NCI-H1048 (cell line): Measurements from ENCODE around the gene COL4A1.

Experiments
- DNase-seq: peaks from one replicate; lab custom pipeline; 2025; lab: John Stamatoyannopoulos, UW

Gene COL4A1

DNA sequence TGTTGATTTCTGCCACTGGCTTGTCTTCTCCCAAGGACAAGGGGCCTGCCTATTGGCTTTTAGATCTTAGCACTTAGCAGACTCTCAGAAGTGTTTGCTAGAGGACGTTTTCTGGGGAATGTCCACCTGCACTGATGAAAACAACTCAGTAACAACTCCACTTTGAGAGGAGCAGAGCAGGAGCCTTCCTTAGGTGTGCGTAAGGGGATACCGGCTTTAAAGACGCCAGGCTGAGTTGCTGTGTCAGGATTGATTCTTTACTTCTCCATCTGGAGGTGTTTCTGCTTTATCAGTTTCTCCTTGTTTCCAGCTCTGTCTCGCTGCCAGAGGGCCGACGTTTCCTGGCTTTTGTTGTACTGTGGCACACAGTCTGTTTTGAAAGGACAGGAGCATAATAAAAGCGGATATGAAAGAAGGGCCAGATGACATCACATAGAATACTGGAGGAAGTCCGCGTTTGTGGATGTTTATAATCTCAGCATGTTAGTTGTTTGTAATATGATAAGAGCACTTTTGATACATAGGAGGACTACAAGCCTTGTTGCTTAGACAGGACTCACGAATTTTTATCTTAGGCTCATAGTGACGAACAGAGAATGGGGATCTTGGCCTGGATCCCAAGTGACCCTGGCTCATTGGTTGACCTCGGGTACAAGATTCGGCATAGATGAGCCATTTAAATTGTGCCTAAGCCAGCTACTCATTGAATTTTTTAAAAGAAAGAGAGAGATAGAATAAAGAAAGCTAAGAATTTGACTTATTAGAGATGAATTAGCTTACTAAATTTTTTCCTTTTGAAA, 34.7 kb upstream of the COL4A1 start:
- DNase-seq, result no peak

DNA sequence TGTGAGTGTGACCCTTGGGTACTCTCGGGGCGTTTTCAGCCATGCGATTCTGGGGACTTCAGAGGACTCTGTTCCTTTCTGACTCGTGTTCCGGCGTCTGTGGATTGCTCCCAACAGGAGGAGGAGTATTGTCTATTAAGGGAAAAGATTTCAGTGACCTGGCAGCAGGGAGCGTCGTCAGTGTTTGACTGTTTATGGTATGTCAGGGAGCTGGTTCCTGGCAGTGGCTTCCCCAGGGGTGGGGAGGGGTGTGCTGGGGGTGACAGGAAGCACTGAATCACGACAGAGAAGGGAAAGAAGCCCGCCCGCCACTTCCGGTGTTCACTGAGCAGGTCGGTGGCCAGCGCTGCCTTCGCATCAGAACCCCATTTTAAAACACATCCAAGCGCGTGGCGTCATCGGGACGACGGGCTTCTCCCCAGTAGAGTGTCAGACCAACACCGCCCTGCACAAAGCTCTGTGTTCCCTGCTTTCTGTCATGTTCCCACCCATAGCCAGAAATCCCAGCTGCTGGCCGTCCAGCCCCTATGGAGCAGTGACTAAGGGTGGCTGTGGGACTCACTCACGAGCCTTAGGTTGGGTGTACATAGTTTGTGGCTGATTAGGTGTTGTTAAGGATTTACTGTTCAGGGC, 34.0 kb upstream of the COL4A1 start:
- DNase-seq, result no peak

DNA sequence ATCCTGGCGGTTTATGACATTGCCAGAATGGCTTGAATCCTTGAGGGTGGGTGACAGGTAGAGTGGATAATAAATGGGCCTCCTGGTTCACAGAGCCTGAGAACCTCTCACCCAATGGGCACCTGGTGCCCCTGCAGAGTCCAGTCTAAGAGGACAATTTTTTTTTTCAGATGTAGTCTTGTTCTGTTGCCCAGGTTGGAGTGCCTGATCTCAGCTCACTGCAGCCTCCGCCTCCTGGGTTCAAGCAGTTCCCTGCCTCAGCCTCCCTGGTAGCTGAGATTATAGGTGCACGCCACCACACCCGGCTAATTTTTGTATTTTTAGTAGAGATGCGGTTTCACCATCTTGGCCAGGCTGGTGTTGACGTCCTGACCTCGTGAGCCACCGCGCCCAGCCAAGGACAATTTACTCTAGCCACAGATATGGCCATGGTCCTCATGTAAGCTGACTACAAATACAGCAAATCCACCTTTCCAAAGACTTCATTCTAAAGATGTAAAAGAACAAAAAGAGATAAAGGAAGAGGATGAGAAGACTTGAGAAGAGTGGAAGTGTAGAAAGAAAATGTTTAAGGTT, 33.1 kb upstream of the COL4A1 start:
- DNase-seq, result no peak

DNA sequence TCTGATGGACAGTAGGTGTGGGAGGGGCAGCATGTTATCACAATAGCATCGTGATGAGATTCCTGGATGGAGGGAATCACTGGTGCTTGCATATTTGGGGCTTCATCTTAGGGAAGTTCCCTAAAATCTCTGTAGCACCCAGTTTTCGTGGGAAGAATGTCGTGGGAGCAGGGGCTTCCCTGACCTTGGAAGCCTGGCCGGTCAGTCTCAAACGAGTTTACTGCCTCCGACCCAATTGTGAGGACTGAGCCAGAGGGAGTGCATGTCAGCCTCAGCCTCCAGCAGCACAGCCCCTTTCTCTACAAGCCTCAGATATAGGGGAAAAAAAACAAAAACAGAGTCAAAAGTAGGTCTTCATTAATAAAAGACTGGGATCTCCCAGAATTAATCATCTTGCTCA, 32.3 kb upstream of the COL4A1 start:
- DNase-seq, result no peak

DNA sequence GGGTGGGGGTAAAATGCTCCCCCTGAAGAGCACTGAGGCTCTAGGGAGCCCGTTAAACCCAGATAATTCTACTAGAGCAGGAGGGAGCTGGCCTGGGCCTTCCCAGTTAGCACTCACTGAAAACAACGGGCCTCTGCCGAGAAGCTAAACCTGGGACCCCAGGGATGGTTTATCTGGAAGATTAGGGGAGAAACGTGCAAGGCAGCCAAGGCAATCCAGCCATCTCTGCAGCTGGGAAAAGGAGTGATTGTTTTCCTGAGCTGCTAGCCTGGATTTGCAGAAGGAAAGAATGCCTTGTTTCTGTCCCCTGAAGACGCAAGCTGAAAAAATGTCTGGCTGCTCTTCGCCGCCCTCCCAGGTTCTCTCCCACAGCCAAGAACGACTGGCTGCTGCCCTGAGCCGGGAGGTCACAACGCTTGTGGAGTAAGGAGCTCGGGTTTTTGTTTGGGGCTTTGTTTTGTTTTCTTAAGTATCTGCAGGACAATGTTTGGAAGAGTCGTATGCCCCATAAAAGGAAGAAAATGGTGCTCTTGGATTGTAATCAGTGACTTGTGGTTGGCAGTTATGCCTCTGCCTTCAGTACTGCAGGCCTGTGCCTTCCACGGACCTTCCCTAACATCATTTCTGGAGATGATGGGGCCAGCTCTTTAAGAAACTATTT, 31.6 kb upstream of the COL4A1 start:
- no peak for DNase-seq

DNA sequence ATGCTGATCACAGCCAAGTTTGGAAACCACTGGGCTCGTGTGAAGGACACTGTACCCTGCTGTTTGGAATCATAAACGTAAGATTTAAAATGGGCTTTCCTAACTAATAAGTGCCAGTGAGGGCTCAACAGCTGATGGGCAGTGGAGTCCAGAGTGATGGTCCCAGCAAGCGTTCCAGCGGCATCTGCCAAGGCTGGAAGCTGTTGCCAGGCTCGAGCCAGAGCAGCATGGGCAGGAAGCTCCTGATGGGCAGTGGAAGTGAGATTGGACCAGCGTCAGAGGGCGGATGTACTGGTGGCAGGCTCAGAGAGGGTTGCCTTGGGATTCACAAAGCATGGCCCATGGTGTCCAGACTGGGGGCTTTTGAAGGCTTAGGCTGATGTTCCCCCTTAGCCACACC, 30.3 kb upstream of the COL4A1 start:
- DNase-seq, result no peak

DNA sequence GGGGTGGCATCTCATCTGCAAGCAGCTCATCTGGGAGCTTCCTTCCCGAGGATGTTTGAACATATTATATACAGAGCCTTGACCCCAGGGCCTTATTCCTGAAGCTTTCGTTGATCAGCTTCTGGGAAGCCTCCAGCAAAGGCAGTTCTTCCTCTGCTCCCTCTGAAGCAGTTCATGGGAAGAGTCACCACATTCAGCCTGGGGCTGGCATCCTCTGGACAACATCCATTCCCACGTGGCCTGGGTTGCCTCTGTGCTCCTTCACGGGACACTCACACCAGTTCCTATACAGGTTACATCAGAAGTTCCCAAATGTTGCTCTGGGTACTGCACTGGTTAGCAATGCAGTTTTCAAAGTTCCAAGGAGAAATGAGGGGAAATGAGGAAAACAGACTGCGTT, 29.7 kb upstream of the COL4A1 start:
- DNase-seq, result no peak

DNA sequence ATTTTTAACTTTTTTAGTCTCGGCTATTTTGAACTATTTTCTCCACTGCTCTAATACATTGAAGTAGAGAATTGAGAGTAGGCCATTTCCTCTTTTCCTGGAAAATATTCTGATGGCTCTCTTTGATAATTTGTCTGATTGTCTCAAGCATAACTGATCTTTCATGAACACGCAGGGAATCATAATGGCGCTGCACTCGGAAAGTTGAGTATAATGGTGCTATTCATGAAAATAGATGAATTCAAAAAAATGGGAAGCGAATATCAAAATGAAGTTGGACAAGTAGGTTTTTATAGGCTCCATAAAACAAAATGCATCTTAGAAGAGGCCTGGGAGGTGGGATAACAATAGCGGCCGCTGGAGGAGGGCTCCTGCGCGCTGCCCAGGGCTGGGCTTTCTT, 29.2 kb upstream of the COL4A1 start:
- DNase-seq, result no peak

DNA sequence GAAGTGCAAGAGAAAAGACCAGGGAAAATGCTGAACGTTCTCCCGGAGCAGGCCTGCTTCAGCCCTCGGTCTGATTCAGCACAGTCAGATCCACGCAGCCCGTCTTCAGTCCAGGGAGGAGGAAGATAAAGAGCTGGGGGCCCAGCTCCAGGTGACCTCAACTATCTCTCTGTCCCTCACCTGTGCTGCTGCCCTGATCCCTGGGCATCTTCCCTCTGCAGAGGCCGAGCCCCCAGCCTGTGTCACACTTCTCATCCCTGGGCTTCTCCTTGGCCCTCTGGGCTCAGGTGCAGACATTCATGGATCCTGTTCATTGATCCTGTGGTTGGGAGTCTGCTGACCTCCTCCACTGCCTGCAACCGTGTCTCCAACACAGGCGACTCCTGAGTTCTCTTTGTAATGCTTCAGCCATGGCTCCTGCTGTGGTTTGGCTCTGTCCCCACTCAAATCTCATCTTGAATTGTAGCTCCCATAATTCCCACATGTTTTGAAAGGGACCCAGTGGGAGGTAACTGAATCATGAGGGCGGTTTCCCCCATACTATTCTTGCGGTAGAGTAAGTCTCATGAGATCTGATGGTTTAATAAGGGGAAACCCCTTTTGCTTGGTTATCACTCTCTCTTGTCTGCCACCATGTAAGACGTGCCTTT, 28.0 kb upstream of the COL4A1 start:
- DNase-seq, result no peak

DNA sequence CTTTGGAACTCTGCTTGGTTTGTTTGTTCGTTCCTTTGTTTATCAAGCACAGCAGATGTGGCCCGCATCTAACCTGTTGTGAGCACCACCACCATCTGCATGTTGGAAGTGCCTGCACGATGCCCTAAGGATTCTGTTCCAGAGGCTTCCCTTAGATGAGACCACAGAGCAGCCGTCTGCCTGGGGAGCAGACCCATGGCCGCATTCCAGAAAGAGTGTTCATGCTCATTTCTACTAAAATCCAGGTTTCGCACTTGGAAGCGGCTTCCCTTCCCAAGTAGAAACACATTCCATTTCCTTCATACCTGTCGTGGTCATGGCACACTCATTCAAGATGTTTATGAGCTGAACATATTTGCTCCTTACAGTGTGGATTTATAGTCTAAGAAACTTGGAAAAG, 27.3 kb upstream of the COL4A1 start:
- no peak for DNase-seq

DNA sequence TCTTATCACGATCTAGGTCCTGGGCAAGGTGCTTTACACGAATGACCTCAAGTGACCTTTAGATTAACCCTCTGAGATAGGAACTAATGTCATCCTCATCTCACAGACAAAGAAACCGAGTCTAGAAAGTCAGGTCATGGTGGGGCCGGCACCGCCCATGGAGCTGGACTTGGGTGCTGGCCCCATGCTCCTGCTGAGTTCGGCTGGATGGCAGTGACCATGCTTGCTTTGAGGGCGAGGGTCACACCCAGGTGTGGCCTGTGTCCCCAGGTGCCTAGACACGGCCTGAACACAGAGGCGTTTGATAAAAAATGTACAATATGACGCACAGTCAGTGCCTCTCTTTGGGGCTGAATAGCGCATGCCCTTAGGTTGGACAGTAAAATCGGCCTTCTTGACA, 26.9 kb upstream of the COL4A1 start:
- no peak for DNase-seq

DNA sequence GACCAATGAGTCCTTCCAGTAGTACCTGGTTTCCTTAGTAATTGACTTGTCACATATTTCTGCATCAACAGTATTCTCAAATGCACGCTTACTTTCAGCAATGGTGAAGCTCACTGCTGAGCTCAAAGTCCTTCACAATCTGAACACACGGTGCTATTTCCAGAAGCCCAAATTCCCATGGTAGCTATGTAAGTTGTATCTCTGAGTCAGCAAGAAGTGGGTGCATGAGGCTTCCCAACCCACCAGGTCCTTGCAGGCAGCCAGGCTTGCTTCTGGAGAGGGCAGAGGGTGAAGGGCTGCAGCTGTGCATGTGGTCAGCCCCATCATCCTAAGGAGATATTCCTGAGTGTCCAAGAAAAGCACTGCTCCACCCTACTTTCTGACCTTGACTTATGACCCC, 25.8 kb upstream of the COL4A1 start:
- DNase-seq, result no peak

DNA sequence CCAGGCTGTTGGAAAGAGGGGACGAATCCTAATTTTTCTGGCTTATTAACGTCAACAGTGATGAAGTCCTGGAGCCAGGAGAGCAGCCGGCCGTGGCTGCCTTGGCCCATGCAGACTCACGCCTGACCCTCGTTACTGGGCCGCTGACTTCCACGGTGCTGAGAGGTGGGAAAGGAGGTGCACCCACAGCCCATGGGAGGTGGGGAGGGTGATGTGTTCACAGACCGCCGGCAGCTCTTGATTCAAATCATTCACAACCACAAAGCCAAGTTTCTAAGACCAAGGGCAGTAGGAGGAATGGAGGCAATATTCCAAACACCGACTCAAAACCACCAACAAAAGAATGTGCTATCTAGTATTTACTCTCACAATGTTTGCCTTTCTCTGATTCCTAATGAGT, 24.4 kb upstream of the COL4A1 start:
- DNase-seq, result no peak

DNA sequence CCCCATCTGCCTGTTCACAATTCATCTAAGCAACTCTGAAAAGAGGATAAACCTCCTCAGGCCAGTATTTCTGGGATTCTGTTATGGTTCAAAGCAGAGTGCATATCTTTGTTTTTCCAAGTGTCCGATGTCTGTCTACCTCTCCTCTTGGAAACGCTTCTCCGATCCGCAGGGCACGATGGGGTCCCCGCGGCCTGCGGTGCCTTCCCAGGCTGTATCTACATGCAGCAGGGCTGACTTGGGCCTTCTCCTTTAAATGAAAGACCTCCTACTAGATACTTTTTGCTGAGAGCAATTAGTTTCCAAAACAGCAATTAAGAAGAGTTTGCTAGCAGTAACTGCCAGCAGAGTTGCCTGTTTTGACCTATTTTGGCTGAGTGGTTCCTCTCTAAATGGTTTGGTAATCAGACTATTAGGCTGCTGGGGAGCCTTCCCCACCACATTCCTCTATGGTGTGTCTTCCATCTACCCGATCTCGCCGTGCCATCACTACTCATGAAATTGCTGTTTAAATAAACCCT, 23.6 kb upstream of the COL4A1 start:
- no peak for DNase-seq

DNA sequence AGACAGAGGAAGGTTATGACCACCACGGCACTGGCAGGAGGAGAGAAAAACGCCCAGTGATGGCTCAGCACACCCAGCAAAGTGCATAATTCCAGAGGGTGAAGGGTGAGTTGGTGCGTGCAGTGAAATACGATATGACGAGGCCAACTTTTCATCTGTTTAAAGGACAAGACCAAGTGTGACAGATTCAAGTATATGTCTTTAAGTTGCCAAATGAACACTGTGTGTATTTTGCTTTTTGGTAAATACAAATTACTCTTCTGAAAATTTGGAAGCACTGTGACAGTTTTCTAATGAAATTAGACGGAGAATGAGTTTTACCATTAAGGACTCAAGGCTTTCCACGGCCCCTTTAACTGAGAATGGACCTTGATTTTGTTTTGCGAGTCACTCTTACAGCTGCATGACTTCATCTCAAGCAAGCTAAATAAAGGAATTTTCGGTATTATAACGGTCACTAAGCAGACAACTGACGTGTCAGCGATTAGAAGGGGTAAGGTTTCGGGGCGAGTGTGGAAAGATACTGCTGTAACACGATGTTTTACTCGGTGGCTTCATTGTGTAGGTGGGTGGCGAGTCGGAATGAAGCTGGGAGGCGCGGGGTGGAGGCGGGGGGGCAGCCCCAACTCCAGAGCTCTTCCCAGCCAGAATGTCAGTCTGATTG, 23.0 kb upstream of the COL4A1 start:
- DNase-seq, result no peak

DNA sequence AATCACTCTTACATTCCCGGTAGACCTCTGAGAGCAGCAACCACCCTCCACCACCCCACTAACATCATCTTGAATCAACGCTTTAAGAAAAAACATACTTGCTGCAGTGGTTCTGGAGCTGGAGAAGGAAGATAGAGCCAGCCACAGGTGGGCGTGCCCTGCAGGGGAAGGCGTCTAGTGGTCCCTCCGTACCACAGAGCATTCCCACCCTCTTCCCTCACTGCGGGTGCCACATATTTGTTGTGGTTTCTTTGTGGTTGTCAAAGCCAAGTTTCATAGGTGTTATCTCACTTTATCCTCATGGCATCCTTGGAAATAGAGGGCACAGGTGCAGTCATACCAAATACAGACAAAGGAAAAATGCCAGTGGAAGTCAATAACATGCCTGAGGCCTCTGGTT, 22.3 kb upstream of the COL4A1 start:
- no peak for DNase-seq

DNA sequence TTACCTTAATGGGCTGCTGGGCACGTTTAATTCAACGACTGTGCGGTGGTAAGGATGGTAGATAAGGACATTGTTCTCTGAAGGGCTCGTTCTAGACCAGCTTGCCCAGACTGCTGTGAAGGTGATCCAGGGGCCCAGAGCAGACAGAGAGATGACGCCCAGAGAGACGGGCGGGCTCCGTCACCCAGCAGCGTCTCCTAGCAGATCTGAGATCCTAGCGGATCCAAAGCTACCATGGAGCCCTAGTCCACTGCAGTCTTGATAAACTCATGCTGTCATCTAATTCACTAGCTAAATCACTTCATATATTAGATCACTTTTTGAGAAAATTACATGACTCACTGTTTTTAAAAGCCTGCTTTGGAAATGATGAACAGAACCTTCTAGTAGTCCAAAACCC, 21.6 kb upstream of the COL4A1 start:
- no peak for DNase-seq

DNA sequence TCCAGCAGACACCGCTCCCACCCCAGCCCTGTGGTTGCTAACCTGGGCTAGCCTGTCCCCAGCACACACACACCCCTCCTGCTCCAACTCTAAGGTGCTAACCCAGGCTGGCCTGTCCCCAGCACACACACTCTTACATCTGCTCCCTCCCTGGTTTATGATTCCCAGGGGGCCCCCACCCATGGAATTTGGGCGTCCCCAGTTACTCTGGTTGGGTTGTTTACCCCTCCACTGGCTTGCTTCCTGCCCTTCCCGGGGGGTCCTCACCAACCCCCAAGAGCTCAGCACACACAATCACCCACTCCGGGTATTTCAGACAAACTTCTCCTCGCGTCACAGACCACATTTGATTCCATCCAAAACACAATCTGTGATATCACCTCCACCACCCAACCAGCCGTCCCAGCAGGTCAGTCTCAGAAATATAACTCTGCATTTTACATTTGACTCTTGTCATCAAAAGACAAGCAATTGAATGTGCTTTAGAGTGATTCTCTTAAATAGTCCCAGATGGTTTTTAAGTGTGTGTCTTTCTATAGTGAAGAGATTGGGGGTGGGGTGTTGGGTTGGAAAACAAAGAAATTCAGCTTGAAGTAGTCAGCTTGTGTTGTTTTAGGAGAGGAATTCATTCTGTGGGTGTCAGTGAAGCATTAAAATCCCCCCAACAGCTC, 20.2 kb upstream of the COL4A1 start:
- no peak for DNase-seq

DNA sequence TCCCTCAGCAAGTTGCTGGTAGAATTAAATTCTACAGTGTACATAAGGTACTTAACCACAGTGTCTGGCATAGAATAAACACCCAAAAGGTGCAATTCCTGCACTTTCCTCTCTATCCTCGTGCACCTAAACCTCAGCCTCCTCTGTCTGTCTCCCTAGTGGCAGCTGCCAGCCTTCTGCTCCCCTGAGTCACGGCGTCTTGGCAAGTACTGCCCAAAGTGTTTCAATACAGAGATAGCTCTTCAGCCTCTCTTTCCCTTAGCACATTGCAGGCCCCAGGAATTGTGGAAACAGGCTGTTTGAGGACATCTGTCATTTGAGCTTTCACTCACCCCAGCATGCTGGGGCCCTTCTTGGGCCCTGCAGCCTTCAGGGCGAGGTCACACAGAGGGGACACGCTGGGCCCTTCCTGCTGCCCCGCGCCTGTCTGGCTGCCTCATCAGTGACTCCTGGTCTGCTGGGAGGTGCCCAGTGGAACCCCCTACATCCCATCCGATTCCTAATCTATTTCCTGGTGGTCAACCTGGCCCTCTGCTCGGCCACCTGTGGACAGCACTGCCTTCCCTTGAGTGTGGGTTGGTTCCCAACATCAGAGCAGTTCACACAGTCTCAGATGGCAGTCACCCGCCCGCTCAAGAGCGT, 19.4 kb upstream of the COL4A1 start:
- no peak for DNase-seq

DNA sequence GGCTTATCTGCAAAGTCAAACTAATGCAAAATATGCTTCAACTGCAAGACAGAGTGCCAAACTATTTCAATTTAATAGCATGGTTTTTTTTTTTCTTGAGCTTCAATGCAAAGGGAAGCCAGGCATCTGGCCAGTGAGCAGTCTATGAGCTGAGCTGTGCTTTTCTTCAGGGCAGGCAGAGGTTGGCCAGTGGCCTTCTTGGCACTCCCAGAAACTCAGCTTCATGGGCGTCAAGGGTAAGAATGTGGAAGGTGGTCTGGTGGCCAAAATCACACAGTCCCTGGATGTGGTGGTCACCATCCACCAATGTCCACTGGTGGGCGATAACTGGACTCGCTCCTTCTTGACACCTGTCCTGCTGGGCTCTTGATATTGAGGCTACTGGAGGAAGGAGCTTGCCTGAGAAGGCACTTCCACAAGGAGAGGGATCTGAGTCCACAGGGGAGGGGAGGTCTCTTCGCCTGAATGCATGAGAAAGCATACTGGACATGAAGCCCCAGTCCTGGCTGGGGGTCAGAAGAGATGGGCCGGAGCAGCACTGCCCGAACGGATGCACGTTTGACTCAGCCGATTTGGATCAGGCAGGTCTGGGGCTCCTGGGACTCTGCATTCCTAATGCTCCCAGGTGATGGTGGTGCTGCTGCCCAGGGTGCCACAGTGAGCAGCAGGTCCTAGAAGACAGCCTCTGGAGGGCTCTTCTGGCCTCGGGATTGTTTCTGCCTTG, 17.2 kb upstream of the COL4A1 start:
- DNase-seq, result no peak
